GM12875 (cell line): ENCODE data around the gene WASHC1.
"Not testable (repeated sequence)": the region's sequence is repeated elsewhere in the genome, so short reads cannot be mapped to it uniquely, and the experiment has no call there.

ENCODE experiments used
- H3K4me3 ChIP-seq: one replicate; pipeline ENCODE4 v1.5.1; 2011; ENCODE audit warnings: low read depth, low read length, control low read depth
- CTCF ChIP-seq: IDR thresholded peaks from 2 replicates; pipeline ENCODE4 v1.5.1; 2011; ENCODE audit warnings: low read depth, mild to moderate bottlenecking, control low read depth, inconsistent platforms, low read length, moderate library complexity, borderline replicate concordance; ENCODE audit not compliant: insufficient read depth

Gene WASHC1

GRCh38 chr9:16875-17274 is 12.4 kb downstream of the WASHC1 start:
- not testable (repeated sequence) for H3K4me3 ChIP-seq

GRCh38 chr9:14129-14809 is 15.0 kb downstream of the WASHC1 start:
- H3K4me3 ChIP-seq: not testable (repeated sequence)

- peak; percentile 45; the same call in 1 of the 2 replicates for TF ChIP-seq CTCF
- not testable (repeated sequence) for H3K4me3 ChIP-seq
Observed at GRCh38 chr9:11206-11605, 18.1 kb downstream of the WASHC1 start.

- not testable (repeated sequence) for H3K4me3 ChIP-seq
Observed at GRCh38 chr9:10653-11053, 18.6 kb downstream of the WASHC1 start.

- H3K4me3 ChIP-seq: not testable (repeated sequence)
Observed at GRCh38 chr9:10207-10606, 19.0 kb downstream of the WASHC1 start.
